HL-60 (cell line): Measurements from ENCODE around the gene PLEKHG7.
A peak's percentile ranks its signal among the peaks of the same experiment; 100 is the strongest.

Source experiments
- TF ChIP-seq, protein P1 (sequence below): IDR thresholded peaks from one replicate; pipeline ENCODE4 v1.5.1; 2011; ENCODE audit warnings: low read length, control low read depth, inconsistent platforms; ENCODE audit not compliant: insufficient read depth
- TF ChIP-seq, protein P2 (sequence below): IDR thresholded peaks from 2 replicates; pipeline ENCODE4 v1.6.1; 2012; ENCODE audit warnings: low read depth; ENCODE audit not compliant: insufficient replicate concordance

GRCh38 chr12:92784797-92785562, 82.2 kb downstream of the PLEKHG7 start:
- TF ChIP-seq, protein P1, sequence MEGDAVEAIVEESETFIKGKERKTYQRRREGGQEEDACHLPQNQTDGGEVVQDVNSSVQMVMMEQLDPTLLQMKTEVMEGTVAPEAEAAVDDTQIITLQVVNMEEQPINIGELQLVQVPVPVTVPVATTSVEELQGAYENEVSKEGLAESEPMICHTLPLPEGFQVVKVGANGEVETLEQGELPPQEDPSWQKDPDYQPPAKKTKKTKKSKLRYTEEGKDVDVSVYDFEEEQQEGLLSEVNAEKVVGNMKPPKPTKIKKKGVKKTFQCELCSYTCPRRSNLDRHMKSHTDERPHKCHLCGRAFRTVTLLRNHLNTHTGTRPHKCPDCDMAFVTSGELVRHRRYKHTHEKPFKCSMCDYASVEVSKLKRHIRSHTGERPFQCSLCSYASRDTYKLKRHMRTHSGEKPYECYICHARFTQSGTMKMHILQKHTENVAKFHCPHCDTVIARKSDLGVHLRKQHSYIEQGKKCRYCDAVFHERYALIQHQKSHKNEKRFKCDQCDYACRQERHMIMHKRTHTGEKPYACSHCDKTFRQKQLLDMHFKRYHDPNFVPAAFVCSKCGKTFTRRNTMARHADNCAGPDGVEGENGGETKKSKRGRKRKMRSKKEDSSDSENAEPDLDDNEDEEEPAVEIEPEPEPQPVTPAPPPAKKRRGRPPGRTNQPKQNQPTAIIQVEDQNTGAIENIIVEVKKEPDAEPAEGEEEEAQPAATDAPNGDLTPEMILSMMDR, result peak; percentile 15
- TF ChIP-seq, protein P2, sequence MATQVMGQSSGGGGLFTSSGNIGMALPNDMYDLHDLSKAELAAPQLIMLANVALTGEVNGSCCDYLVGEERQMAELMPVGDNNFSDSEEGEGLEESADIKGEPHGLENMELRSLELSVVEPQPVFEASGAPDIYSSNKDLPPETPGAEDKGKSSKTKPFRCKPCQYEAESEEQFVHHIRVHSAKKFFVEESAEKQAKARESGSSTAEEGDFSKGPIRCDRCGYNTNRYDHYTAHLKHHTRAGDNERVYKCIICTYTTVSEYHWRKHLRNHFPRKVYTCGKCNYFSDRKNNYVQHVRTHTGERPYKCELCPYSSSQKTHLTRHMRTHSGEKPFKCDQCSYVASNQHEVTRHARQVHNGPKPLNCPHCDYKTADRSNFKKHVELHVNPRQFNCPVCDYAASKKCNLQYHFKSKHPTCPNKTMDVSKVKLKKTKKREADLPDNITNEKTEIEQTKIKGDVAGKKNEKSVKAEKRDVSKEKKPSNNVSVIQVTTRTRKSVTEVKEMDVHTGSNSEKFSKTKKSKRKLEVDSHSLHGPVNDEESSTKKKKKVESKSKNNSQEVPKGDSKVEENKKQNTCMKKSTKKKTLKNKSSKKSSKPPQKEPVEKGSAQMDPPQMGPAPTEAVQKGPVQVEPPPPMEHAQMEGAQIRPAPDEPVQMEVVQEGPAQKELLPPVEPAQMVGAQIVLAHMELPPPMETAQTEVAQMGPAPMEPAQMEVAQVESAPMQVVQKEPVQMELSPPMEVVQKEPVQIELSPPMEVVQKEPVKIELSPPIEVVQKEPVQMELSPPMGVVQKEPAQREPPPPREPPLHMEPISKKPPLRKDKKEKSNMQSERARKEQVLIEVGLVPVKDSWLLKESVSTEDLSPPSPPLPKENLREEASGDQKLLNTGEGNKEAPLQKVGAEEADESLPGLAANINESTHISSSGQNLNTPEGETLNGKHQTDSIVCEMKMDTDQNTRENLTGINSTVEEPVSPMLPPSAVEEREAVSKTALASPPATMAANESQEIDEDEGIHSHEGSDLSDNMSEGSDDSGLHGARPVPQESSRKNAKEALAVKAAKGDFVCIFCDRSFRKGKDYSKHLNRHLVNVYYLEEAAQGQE, result no peak
